Spleen (tissue), 11 donors: ENCODE data around the gene EPHX1. TPM values are rescaled to one million over a fixed set of nuclear protein-coding genes. Genes with fewer than 3 reads are reported as not detected.
"Not testable (repeated sequence)": the region's sequence is repeated elsewhere in the genome, so short reads cannot be mapped to it uniquely, and the experiment has no call there.

Experiments used
- DNase-seq: peaks from one replicate; pipeline ENCODE4 v3.0.0-alpha.2; 2020
- H3K27ac ChIP-seq, 8 donors: fragments of 200-600 bp; sonication (generic) in 7 of 8; 1 replicate in 4 of 8; 2 replicates in 4 of 8; pipeline versions ENCODE4 v1.5.0 to v1.8.0; 2016 to 2021; ENCODE audit warnings: inconsistent platforms in 4 of 8, mild to moderate bottlenecking in 4 of 8, moderate library complexity in 1 of 8
- H3K27me3 ChIP-seq, 7 donors: fragments of 200-600 bp; sonication (generic) in 6 of 7; replicated peaks in 1 of 7; 1 replicate in 4 of 7; 2 replicates in 3 of 7; pipeline versions ENCODE4 v1.5.0 to v1.8.0; 2016 to 2021; ENCODE audit warnings: inconsistent platforms in 3 of 7, mild to moderate bottlenecking in 1 of 7
- H3K36me3 ChIP-seq, 6 donors: fragments of 200-600 bp; sonication (generic) in 5 of 6; 1 replicate in 4 of 6; 2 replicates in 2 of 6; pipeline versions ENCODE4 v1.5.0 to v1.8.0; 2016 to 2021; ENCODE audit warnings: inconsistent platforms in 2 of 6
- H3K4me1 ChIP-seq, 6 donors: fragments of 200-600 bp; sonication (generic) in 5 of 6; 1 replicate in 3 of 6; 2 replicates in 3 of 6; pipeline versions ENCODE4 v1.5.0 to v1.8.0; 2016 to 2021; ENCODE audit warnings: inconsistent platforms in 3 of 6
- H3K4me3 ChIP-seq, 8 donors: fragments of 200-600 bp; sonication (generic) in 7 of 8; 1 replicate in 4 of 8; 2 replicates in 4 of 8; pipeline versions ENCODE4 v1.5.0 to v1.8.0; 2016 to 2021; ENCODE audit warnings: inconsistent platforms in 4 of 8, mild to moderate bottlenecking in 4 of 8, moderate library complexity in 2 of 8
- H3K9me3 ChIP-seq, 8 donors: fragments of 200-600 bp; sonication (generic) in 7 of 8; 1 replicate in 4 of 8; 2 replicates in 4 of 8; pipeline versions ENCODE4 v1.5.0 to v1.8.0; 2016 to 2021; ENCODE audit warnings: inconsistent platforms in 4 of 8
- POLR2A ChIP-seq, 3 donors: fragments of 450-650 bp; IDR thresholded peaks; one replicate each; pipeline ENCODE4 v1.5.1; 2017; ENCODE audit warnings: antibody characterized with exemption in 3 of 3, mild to moderate bottlenecking in 1 of 3
- POLR2AphosphoS5 ChIP-seq, 3 donors: sonication (generic); formaldehyde crosslinking; IDR thresholded peaks; one replicate each; pipeline ENCODE4 v1.5.1; 2017; ENCODE audit warnings: antibody characterized with exemption in 3 of 3
- WGBS, 5 donors: extraction: QIAGEN DNeasy Blood & Tissue Kit in 3 of 5; methylation state at CpG; one replicate each; pipeline versions ENCODE4 v1.1.5 to v1.1.7; 2013 to 2018; 5-methylcytosine and 5-hydroxymethylcytosine counted together
- intact Hi-C: fragments of 100-400 bp; cut with DNase I; formaldehyde crosslinking; loops from one replicate; pipeline ENCODE4 v1.15.0; 2023; ENCODE audit warnings: low total_unique reads
- polyA plus RNA-seq, 3 donors: library from polyadenylated mRNA; stranded (reverse); fragments of 200-250 nt; gene quantifications; one replicate each; pipeline ENCODE4 v1.2.1, GENCODE V29; 2013
- total RNA-seq, 7 donors: library from RNA; depleted of rRNA in 3 of 7; stranded (reverse); fragments of >200 nt in 3 of 7; fragmentation: NEBNext Ultra II Directional in 4 of 7; extraction: Animal tissue kit (Norgen Biotek cat#: 25700) in 4 of 7; gene quantifications; one replicate each; pipeline versions ENCODE4 v1.1.0 to v1.2.1, GENCODE V29; 2016 to 2021
- TF ChIP-seq, protein P1 (sequence below), 11 experiments: fragments of 200-600 bp in 7 of 11; fragments of 450-650 bp in 4 of 11; sonication (generic) in 4 of 11; IDR thresholded peaks in 8 of 11; conservative IDR thresholded peaks in 3 of 11; 1 replicate in 7 of 11; 2 replicates in 4 of 11; pipeline versions ENCODE4 v1.4.0 to v1.8.0; 2016 to 2021; ENCODE audit warnings: antibody characterized with exemption in 11 of 11, inconsistent platforms in 4 of 11, mild to moderate bottlenecking in 1 of 11
- donor health status: healthy with polysubstance abuse.
- donor health status: DM: no; HTN: no; CAD: no; lungs with moderate emphysema.
- donor health status: DM: no; HTN: no; CAD: no.
- donor health status: Bipolar disorder and iron deficiency.
- donor health status: healthy.
- donor health status: DM: no; HTN: no; CAD: no.
- donor health status: DM: yes; HTN: yes; CAD: no.

The EPHX1 gene
- total and polyA plus RNA-seq, 10 donors = 3.9 to 92.8 (median 43.9) TPM

DNA sequence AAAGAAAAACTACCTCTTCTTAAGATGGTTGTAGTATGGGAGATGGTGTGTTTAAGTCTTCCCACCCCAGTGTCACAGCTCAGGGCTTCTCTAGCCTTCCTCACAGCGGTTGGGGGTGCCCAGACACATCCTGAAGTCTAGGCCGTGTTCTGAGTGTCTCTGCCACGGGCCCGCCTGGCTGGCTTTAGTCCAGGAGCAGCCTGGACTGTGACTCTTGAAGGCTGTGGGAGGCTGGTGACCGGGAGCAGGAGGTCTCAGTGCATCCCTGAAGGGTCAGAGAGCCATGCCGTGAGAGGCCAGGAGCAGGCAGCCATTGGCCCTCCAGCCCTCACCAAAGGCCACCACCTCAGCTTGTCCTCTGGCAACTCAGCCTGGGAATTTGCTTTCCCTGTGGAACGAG lies 4.5 kb downstream of the EPHX1 start:
- TF ChIP-seq POLR2A (IDR thresholded peaks at IDR 0.05) (no peak), POLR2AphosphoS5 (IDR thresholded peaks at IDR 0.05) (peak in 2 of 3 donors; percentile 34 to 48)
- TF ChIP-seq, protein P1, sequence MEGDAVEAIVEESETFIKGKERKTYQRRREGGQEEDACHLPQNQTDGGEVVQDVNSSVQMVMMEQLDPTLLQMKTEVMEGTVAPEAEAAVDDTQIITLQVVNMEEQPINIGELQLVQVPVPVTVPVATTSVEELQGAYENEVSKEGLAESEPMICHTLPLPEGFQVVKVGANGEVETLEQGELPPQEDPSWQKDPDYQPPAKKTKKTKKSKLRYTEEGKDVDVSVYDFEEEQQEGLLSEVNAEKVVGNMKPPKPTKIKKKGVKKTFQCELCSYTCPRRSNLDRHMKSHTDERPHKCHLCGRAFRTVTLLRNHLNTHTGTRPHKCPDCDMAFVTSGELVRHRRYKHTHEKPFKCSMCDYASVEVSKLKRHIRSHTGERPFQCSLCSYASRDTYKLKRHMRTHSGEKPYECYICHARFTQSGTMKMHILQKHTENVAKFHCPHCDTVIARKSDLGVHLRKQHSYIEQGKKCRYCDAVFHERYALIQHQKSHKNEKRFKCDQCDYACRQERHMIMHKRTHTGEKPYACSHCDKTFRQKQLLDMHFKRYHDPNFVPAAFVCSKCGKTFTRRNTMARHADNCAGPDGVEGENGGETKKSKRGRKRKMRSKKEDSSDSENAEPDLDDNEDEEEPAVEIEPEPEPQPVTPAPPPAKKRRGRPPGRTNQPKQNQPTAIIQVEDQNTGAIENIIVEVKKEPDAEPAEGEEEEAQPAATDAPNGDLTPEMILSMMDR (IDR thresholded peaks at IDR 0.05 in 8 of 11, conservative IDR thresholded peaks at IDR 0.05 in 3 of 11) = no peak
- peaks cover 42 to 96% (median 83%) of the 10 kb centered on the region in 6 donors for H3K4me1 ChIP-seq
- no peaks in the 10 kb centered on the region for H3K36me3 ChIP-seq
- DNase-seq = no peak
- 55 to 68% (median 67%) methylated on average over 4 to 7 of the region's 7 CpGs for whole genome bisulfite sequencing, 5 donors
- H3K27ac ChIP-seq = peak overlapping the region; percentile 36 to 90 (median 85)
- H3K4me3 ChIP-seq = no peak overlapping the region
- intact Hi-C loops = no loop called here
- peaks cover 0 to 14% (median 0%) of the 10 kb centered on the region in 7 donors for H3K27me3 ChIP-seq
- no peaks in the 10 kb centered on the region for H3K9me3 ChIP-seq

DNA sequence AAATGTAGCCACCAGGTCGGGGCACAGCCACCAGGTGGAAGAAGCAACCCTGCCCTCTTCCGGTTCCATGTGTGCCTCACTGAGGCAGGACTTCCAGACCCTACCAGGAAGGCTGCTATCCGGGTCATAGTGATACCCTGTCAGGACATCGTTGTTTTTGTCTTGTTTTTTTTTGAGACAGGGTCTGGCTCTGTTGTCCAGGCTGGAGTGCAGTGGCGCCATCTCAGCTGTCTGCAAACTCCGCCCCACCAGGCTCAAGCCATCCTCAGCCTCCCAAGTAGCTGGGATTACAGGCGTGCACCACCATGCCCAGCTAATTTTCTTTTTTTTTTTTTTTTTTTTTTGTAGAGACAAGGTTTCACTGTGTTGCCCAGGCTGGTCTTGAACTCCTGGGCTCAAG lies 5.2 kb downstream of the EPHX1 start:
- H3K9me3 ChIP-seq, H3K27me3 ChIP-seq, H3K4me3 ChIP-seq, intact Hi-C loops, DNase-seq, H3K36me3 ChIP-seq: not testable (repeated sequence)
- Histone ChIP-seq H3K27ac (peak overlapping the region; percentile 36 to 90 (median 86)), H3K4me1 (peaks cover 42 to 98% (median 80%) of the 10 kb centered on the region in 6 donors)
- WGBS, 5 donors = 78 to 94% (median 89%) methylated on average over 6 to 7 of the region's 7 CpGs

DNA sequence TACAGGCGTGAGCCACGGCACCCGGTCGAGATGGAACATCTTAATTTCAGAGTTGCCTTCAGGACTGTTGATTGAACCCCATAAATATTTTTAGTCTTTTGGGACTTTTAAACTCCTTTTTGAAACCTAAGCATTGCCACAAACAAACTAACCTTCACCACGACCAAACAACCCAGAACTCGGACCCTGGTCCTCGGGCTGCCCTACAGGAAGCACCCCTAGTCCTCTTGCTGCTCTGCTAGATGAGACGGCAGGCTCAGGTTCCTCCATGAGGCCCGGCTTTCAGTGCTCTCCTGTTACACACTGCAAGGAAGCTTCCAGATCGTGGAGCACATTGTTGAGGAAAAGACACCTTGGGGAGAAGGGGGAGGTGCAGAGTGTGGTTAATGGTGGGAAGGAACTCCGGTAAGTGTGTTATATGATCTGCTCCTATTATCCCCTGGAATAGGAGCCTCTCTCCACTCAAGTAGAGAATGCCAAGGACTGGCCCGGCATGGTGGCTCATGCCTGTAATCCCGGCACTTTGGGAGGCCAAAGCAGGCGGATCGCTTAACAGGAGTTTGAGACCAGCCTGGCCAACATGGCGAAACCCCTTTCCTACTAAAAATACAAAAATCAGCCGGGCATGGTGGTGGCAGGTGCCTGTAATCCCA lies 5.7 kb downstream of the EPHX1 start:
- DNase-seq = no peak
- intact Hi-C loops = no loop called here
- Histone ChIP-seq H3K4me3 (no peak overlapping the region), H3K27ac (peak overlapping the region in 5 of 8 donors; percentile 85 to 90 (median 89)), H3K36me3 (no peaks in the 10 kb centered on the region), H3K4me1 (peaks cover 42 to 94% (median 77%) of the 10 kb centered on the region in 6 donors), H3K9me3 (no peaks in the 10 kb centered on the region), H3K27me3 (peaks cover 0 to 4% (median 0%) of the 10 kb centered on the region in 7 donors)
- TF ChIP-seq, protein P1 (IDR thresholded peaks at IDR 0.05 in 8 of 11, conservative IDR thresholded peaks at IDR 0.05 in 3 of 11) = no peak
- no peak for TF ChIP-seq POLR2AphosphoS5 (IDR thresholded peaks at IDR 0.05)
- no peak for TF ChIP-seq POLR2A (IDR thresholded peaks at IDR 0.05)
- 88 to 93% (median 89%) methylated on average over 17 of the region's 17 CpGs for WGBS, 5 donors

DNA sequence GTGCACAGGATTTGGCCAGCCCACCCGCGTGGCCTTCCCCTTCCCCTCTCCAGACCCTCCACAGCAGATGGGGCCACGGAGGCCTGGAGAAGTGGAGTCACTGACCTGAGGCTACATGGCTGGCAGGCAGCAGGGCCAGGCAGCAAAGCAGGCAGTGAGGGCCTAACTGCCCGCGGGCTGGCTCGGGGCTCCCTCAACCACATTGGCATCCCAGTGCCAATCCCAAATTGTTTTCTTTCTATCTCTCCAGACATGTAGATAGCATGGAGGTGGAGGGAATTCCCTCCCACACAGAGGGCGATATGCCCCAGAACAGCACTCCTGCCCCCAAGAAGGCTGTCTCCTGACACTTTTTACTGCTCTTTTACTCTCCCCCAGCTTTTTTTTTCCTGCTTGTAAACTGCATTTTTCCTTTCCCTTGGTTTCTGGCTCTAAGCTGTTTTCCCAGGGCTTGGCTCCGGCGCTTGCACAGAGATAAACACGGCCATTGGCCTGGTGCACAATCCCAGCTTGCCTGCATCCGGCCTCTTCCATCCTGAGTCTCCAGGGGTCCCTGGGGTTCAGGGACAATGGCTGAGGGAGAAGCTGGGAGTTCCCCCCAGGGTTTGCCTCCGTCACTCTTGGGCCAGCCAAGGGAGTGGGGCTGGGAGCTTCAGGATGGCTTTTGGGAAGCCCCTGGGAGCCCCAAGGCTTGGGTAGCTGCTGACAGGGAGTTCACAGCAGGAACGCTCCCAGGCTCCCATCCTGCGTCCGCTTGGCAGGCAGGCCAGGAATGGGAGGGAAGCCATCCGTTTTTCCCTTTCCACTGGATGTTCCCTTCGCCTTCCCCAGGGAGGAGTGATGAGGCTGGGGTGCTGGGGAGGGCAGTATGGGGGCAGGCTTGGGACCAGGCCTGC lies 7.0 kb downstream of the EPHX1 start:
- H3K36me3 ChIP-seq = no peaks in the 10 kb centered on the region
- H3K4me3 ChIP-seq = no peak overlapping the region
- DNase-seq = peak; percentile 81
- H3K27me3 ChIP-seq = no peaks in the 10 kb centered on the region
- intact Hi-C loops = no loop called here
- no peaks in the 10 kb centered on the region for H3K9me3 ChIP-seq
- WGBS, 5 donors = 48 to 87% (median 71%) methylated on average over 14 to 17 of the region's 17 CpGs
- H3K4me1 ChIP-seq = peaks cover 41 to 82% (median 68%) of the 10 kb centered on the region in 6 donors
- peak overlapping the region; percentile 75 to 90 (median 86) for H3K27ac ChIP-seq
- peak; percentile 62 to 73 (median 65) for TF ChIP-seq POLR2AphosphoS5 (IDR thresholded peaks at IDR 0.05)
- TF ChIP-seq, protein P1 (IDR thresholded peaks at IDR 0.05 in 8 of 11, conservative IDR thresholded peaks at IDR 0.05 in 3 of 11) = no peak
